Nephron progenitor cell (in vitro differentiated cells): ENCODE measurements around the gene XCL1.
A peak's percentile ranks its signal among the peaks of the same experiment; 100 is the strongest.
"Not testable (repeated sequence)": the region's sequence is repeated elsewhere in the genome, so short reads cannot be mapped to it uniquely, and the experiment has no call there.

Source experiments
- DNase-seq: peaks from one replicate; pipeline ENCODE4 v3.0.0; 2021
- H3K27ac Mint-ChIP-seq: 2 replicates; pipeline ENCODE4 v1.8.0; 2021; ENCODE audit warnings: mild to moderate bottlenecking, moderate library complexity, mixed read lengths
- H3K27me3 Mint-ChIP-seq: 2 replicates; pipeline ENCODE4 v1.8.0; 2021; ENCODE audit warnings: mild to moderate bottlenecking, low read depth, mixed read lengths; ENCODE audit not compliant: poor library complexity
- H3K36me3 Mint-ChIP-seq: 2 replicates; pipeline ENCODE4 v1.8.0; 2021; ENCODE audit warnings: low read depth, mixed read lengths
- H3K4me1 Mint-ChIP-seq: 2 replicates; pipeline ENCODE4 v1.8.0; 2021; ENCODE audit warnings: mixed read lengths
- H3K4me3 Mint-ChIP-seq: 2 replicates; pipeline ENCODE4 v1.8.0; 2021; ENCODE audit warnings: mild to moderate bottlenecking, moderate library complexity, mixed read lengths
- H3K9me3 Mint-ChIP-seq: 2 replicates; pipeline ENCODE4 v1.8.0; 2021; ENCODE audit warnings: mild to moderate bottlenecking, moderate library complexity, mixed read lengths
- CTCF ChIP-seq: fragments of 200-600 bp; sonication (generic); IDR thresholded peaks from 2 replicates; pipeline ENCODE4 v1.5.0; 2021; ENCODE audit warnings: antibody characterized with exemption

The XCL1 gene

GRCh38 chr1:168576245-168576688, at the start of gene XCL1:
XCL1 (plus strand) TSS chr1:168576605; CDS start chr1:168576638, 33 bp downstream.
- DNase-seq, H3K36me3 Mint-ChIP-seq, H3K27me3 Mint-ChIP-seq, H3K27ac Mint-ChIP-seq, H3K9me3 Mint-ChIP-seq, H3K4me3 Mint-ChIP-seq, H3K4me1 Mint-ChIP-seq: not testable (repeated sequence)

- Mint-ChIP-seq H3K36me3 (no peaks in the 10 kb centered on the region), H3K27me3 (peaks cover 11% of the 10 kb centered on the region), H3K4me3 (no peak overlapping the region), H3K27ac (peak overlapping the region; percentile 84), H3K9me3 (peaks cover 1% of the 10 kb centered on the region), H3K4me1 (peaks cover 11% of the 10 kb centered on the region)
- TF ChIP-seq CTCF = no peak
- DNase-seq = no peak
Observed at GRCh38 chr1:168529518-168529917, 46.9 kb upstream of the XCL1 start.

GRCh38 chr1:168531615-168532345, 44.6 kb upstream of the XCL1 start:
- peaks cover 11% of the 10 kb centered on the region for H3K27me3 Mint-ChIP-seq
- no peak overlapping the region for H3K4me3 Mint-ChIP-seq
- no peak for DNase-seq
- TF ChIP-seq CTCF = no peak
- H3K36me3 Mint-ChIP-seq = no peaks in the 10 kb centered on the region
- no peaks in the 10 kb centered on the region for H3K9me3 Mint-ChIP-seq
- H3K27ac Mint-ChIP-seq = no peak overlapping the region
- peaks cover 11% of the 10 kb centered on the region for H3K4me1 Mint-ChIP-seq

GRCh38 chr1:168535536-168535935, 40.9 kb upstream of the XCL1 start:
- Mint-ChIP-seq H3K4me3 (no peak overlapping the region), H3K36me3 (no peaks in the 10 kb centered on the region), H3K27ac (no peak overlapping the region), H3K4me1 (no peaks in the 10 kb centered on the region), H3K27me3 (peaks cover 15% of the 10 kb centered on the region), H3K9me3 (no peaks in the 10 kb centered on the region)
- no peak for TF ChIP-seq CTCF
- DNase-seq = no peak

- H3K4me3 Mint-ChIP-seq, H3K36me3 Mint-ChIP-seq, H3K27me3 Mint-ChIP-seq, H3K9me3 Mint-ChIP-seq, DNase-seq, H3K4me1 Mint-ChIP-seq, H3K27ac Mint-ChIP-seq: not testable (repeated sequence)
Observed at GRCh38 chr1:168540798-168541197, 35.6 kb upstream of the XCL1 start.

- H3K27me3 Mint-ChIP-seq, H3K4me3 Mint-ChIP-seq, H3K4me1 Mint-ChIP-seq, H3K27ac Mint-ChIP-seq, DNase-seq, H3K9me3 Mint-ChIP-seq, H3K36me3 Mint-ChIP-seq: not testable (repeated sequence)
Observed at GRCh38 chr1:168542978-168543377, 33.4 kb upstream of the XCL1 start.

- H3K4me3 Mint-ChIP-seq, H3K27me3 Mint-ChIP-seq, H3K36me3 Mint-ChIP-seq, DNase-seq, H3K27ac Mint-ChIP-seq, H3K4me1 Mint-ChIP-seq: not testable (repeated sequence)
- peaks cover 18% of the 10 kb centered on the region for H3K9me3 Mint-ChIP-seq
Observed at GRCh38 chr1:168543840-168544498, 32.4 kb upstream of the XCL1 start, which contains the start of gene XCL2. XCL2 (minus strand) TSS chr1:168543997; CDS start chr1:168543964, 33 bp downstream.
